GM06990 (cell line): ENCODE data around the gene ITGB5.

ENCODE experiments used
- DNase-seq: peaks from one replicate; pipeline ENCODE4 v3.0.0-alpha.2; 2011; ENCODE audit not compliant: insufficient read length; ENCODE audit errors: extremely low read depth
- H3K27me3 ChIP-seq: replicated peaks from 2 replicates; pipeline ENCODE4 v1.6.0; 2011; ENCODE audit warnings: low read length; ENCODE audit not compliant: control insufficient read depth, insufficient read depth
- H3K36me3 ChIP-seq: 2 replicates; pipeline ENCODE4 v1.5.1; 2011; ENCODE audit warnings: low read length; ENCODE audit not compliant: control insufficient read depth, insufficient read depth
- H3K4me3 ChIP-seq: replicated peaks from 2 replicates; pipeline ENCODE4 v1.5.1; 2011; ENCODE audit warnings: low read depth, mild to moderate bottlenecking, control low read depth, low read length
- TF ChIP-seq, protein P1 (sequence below): IDR thresholded peaks from 2 replicates; pipeline ENCODE4 v1.5.1; 2011; ENCODE audit warnings: low read length, control low read depth, mild to moderate bottlenecking, inconsistent platforms; ENCODE audit not compliant: insufficient read depth, poor library complexity, severe bottlenecking

The ITGB5 gene

DNA sequence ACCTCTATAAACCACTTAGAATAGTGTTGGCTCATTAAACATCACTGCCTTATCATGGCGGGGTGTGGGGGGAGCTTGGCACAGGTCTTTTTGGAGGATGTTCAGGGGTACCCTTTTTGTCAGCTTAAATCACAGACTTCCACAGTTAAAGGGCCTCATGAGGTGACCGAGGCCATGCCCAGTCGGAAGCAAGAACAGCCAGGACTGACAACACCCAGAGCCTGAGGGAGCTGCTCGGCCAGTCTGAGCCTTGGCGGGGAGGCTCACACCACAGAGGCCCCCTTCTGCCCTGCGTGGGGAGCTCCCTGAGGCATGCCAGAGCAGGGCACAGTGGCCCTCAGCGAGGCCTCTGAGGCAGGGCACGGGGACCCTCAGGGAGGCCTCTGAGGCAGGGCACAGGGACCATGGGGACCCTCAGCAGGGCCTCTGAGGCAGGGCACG is 107.4 kb downstream of the ITGB5 start:
- Histone ChIP-seq H3K36me3 (no peaks in the 10 kb centered on the region), H3K27me3 (no peaks in the 10 kb centered on the region), H3K4me3 (no peak overlapping the region)
- TF ChIP-seq, protein P1, sequence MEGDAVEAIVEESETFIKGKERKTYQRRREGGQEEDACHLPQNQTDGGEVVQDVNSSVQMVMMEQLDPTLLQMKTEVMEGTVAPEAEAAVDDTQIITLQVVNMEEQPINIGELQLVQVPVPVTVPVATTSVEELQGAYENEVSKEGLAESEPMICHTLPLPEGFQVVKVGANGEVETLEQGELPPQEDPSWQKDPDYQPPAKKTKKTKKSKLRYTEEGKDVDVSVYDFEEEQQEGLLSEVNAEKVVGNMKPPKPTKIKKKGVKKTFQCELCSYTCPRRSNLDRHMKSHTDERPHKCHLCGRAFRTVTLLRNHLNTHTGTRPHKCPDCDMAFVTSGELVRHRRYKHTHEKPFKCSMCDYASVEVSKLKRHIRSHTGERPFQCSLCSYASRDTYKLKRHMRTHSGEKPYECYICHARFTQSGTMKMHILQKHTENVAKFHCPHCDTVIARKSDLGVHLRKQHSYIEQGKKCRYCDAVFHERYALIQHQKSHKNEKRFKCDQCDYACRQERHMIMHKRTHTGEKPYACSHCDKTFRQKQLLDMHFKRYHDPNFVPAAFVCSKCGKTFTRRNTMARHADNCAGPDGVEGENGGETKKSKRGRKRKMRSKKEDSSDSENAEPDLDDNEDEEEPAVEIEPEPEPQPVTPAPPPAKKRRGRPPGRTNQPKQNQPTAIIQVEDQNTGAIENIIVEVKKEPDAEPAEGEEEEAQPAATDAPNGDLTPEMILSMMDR = no peak
- no peak for DNase-seq

DNA sequence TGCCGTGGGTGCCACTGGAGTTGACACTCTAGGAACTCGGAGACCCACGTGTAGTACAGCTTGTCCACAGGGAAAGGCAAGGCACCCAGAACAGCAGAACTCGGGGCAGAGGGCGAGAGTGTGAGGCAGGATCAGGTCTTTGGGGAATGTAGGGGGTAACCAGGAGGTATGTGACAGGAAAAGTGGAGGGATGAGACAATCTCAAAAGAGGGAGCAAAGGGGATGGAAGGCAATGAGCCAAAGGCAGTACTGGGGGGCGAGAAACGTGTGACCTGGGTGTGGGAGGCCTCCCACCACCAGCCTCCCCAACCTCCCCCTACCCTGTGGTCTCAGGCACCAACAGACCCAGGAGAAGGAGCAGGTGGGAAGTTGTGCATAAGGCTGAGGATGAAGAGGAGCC is 108.0 kb downstream of the ITGB5 start:
- Histone ChIP-seq H3K27me3 (no peaks in the 10 kb centered on the region), H3K4me3 (no peak overlapping the region), H3K36me3 (no peaks in the 10 kb centered on the region)
- TF ChIP-seq, protein P1 = no peak
- DNase-seq = no peak

DNA sequence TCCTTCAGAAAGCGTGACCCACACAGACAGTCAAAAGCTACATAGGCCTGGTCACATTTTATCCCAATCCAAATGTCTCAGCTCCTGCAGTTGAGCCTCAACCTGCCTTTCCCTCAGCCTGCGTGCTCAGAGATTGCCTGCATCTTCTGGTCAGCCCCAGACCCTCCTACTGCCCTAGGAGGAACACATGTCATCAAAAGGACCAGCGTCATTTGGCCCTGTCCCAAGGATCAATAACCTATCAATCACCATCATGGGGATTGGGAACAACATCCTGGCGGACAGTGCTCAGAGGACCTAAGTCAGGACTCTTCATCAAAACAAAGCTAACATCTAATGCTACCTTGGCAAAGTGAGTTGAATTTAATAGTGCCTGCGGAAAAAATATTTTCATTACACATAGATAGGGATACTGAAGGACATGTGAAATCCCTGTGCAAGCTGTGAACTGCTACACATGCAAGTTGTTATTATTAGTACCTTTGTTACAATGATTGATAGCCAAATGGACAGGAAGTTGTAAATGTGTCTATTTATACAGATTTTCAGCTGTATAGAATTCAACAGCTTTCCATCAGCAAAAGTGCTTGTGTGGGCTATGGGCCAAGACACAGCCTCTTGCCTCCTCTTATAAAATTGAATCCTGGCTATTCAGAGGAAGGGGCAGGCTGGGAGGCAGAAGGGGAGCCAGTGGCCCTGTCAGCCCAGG is 109.2 kb downstream of the ITGB5 start:
- no peaks in the 10 kb centered on the region for H3K36me3 ChIP-seq
- DNase-seq = no peak

DNA sequence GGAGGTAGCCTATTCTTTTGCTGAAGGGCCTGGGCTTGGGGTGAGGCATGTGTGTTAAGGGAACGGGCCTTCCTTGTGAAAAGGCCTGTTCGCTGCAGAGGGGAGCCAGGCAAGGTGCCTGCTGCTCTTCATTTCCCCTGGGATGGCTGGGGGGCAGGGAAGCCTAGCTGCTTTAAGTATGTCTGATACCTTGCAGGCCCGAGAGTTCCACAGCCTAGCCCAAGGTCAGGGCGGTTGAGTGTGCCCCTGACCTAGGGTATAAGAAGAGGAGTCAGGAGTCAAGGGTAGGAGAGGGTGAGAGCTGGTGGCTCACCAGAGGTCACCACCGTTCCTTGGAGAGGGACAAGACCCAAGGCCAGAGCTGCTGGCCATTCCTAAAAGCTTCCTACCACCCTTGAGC is 110.3 kb downstream of the ITGB5 start:
- TF ChIP-seq, protein P1 = no peak
- no peak for DNase-seq
- Histone ChIP-seq H3K4me3 (no peak overlapping the region), H3K36me3 (no peaks in the 10 kb centered on the region), H3K27me3 (no peaks in the 10 kb centered on the region)

More for the DNA sequence above, 109.2 kb downstream of the ITGB5 start:
- TF ChIP-seq, protein P1 = no peak
- Histone ChIP-seq H3K27me3 (no peaks in the 10 kb centered on the region), H3K4me3 (no peak overlapping the region)

DNA sequence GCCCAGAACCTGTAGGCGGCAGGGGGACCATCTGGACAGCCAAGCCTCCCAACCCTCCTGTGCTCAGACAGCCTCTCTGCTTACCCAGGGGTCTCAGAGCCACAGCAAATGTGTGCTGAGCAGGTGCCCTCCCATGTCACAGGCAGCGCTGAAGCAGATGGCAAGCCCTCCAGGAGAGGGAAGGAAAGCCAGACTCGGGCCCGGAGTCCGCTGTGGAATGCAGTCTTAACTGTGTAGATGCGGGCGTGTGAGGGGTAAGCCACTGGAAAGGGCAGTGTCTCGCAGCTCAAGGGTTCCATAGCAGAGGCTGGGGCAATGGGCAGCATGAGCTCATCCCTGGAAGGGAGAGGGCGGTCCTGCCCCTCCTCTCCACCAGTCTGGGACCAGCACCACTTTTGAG is 111.3 kb downstream of the ITGB5 start:
- Histone ChIP-seq H3K36me3 (no peaks in the 10 kb centered on the region), H3K27me3 (no peaks in the 10 kb centered on the region), H3K4me3 (no peak overlapping the region)
- no peak for DNase-seq
- TF ChIP-seq, protein P1 = no peak
